AG10803 (cell line): Measurements from ENCODE around the gene CAAP1.
"Not testable (repeated sequence)": the region's sequence is repeated elsewhere in the genome, so short reads cannot be mapped to it uniquely, and the experiment has no call there.

Experiments
- DNase-seq: peaks from one replicate; pipeline ENCODE4 v3.0.0; 2010; ENCODE audit warnings: low read depth
- H3K4me3 ChIP-seq: 2 replicates; pipeline ENCODE4 v1.5.1; 2011; ENCODE audit warnings: mild to moderate bottlenecking, low read length, control low read depth
- TF ChIP-seq, protein P1 (sequence below): conservative IDR thresholded peaks from 2 replicates; pipeline ENCODE4 v1.5.1; 2011; ENCODE audit warnings: mild to moderate bottlenecking, low read length, control low read depth, inconsistent platforms

Gene CAAP1

DNA sequence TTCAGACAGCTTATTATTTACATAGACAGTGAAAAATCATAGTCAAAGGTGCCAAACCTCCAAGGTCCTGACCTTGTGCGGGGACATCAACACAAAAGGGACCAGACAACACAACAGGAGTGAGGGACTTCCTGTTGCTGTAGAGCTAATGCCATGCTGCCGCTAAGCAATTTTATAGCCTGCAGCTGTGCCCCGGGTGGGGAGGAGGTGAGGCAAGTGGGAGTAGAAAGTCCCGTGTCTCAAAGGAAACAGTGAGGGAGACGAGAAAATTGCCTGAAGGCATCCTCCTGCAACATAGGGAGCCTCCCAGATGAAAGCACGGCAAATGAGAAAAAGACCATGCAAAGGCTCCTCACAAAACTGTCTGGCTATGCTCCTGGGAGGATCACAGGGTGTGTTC, 58.8 kb downstream of the CAAP1 start:
- no peak overlapping the region for H3K4me3 ChIP-seq
- peak; percentile 16 for DNase-seq
- TF ChIP-seq, protein P1, sequence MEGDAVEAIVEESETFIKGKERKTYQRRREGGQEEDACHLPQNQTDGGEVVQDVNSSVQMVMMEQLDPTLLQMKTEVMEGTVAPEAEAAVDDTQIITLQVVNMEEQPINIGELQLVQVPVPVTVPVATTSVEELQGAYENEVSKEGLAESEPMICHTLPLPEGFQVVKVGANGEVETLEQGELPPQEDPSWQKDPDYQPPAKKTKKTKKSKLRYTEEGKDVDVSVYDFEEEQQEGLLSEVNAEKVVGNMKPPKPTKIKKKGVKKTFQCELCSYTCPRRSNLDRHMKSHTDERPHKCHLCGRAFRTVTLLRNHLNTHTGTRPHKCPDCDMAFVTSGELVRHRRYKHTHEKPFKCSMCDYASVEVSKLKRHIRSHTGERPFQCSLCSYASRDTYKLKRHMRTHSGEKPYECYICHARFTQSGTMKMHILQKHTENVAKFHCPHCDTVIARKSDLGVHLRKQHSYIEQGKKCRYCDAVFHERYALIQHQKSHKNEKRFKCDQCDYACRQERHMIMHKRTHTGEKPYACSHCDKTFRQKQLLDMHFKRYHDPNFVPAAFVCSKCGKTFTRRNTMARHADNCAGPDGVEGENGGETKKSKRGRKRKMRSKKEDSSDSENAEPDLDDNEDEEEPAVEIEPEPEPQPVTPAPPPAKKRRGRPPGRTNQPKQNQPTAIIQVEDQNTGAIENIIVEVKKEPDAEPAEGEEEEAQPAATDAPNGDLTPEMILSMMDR, result no peak

DNA sequence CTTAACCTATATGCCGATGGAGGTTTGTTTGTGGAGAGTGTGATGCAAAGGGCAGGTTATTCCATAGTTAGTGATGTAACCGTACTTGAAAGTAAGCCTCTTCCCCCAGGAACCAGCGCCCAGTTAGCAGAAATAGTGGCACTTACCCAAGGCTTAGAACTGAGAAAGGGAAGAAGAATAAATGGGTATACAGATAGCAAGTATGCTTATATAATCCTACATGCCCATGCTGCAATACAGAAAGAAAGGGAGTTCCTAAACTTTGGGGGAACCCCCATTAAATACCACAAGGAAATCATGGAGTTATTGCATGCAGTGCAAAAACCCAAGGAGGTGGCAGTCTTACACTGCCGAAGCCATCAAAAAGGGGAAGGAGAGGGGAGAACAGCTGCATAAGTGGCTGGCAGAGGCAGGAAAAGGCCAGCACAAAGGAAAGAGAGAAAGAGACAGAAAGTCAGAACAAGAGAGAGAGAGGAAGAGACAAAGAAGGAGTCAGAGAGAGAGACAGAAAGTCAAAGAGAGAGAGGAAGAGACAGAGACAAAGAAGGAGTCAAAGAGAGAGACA, 64.1 kb downstream of the CAAP1 start:
- not testable (repeated sequence) for H3K4me3 ChIP-seq, DNase-seq

DNA sequence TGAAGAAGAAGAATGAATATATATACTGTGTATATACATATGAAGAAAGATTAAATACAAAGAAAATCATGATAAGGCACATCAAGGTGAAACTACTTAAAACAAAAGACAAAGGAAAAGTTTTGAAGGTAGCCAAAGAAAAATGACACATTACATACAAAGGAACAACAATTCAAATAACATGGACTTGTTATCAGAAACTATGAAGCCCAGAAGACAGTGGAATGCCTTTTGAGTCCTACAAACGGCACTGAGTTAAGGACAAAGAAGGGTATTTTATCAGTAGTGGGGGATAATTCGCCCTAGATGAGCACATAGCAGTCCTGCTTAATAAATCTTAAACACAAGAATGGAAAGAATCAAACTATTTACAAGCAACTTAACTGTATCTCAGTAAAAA, 77.8 kb downstream of the CAAP1 start:
- H3K4me3 ChIP-seq, result no peak overlapping the region
- DNase-seq, result no peak
- TF ChIP-seq, protein P1, result no peak

DNA sequence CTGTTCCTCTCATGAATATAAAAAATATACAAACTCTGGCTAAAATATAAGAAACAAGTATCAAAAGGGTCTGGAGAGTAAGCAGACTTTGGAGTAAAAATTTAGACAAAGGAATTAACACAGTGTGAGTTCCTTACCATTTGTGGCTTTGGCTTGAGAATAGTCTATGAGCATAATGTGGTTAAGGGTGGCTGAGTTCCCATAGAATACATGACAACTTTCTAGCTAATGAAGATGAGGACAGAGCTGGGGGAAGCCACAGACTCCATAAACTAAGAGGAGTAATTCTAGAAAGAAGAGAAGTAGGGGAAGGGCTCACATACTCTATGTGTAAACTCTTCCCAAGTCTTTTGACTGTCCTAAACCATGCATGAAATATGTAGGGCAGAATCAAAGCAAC, 79.4 kb downstream of the CAAP1 start:
- TF ChIP-seq, protein P1, result no peak
- peak; percentile 5 for DNase-seq
- H3K4me3 ChIP-seq, result no peak overlapping the region

DNA sequence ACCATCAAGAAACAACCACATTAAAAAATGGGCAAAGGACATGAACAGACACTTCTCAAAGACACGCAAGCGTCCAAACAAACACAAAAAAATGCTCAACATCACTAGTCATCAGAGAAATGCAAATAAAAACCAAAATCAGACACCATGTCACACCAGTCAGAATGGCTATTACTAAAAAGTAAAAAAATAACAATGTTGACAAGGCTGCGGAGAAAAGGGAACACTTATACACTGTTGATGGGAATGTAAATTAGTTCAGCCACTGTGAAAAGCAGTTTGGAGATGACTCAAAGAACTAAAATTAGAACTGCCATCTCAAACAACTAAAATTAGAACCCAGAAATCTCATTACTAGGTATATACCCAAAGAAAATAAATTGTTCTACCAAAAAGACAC, 80.4 kb downstream of the CAAP1 start:
- TF ChIP-seq, protein P1, result no peak
- no peak for DNase-seq
- H3K4me3 ChIP-seq, result no peak overlapping the region

DNA sequence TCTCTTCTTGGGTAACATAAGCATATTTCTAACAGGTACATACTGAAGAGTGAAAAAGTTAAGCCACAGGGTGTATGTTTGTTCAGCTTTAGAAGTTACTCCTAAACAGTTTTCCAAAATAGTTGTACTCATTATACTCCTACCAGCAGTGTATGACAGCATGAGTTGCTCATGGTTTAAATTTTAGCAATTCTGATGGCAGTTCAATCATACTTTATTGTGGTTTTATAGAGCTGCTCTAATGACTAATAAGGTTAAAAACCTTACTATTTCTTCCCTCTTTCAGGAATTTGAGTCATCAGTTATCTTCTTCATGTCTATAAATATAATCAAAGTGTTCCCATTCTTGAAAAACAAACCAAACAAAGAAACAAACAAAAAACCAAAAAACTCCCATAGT, 81.5 kb downstream of the CAAP1 start:
- no peak overlapping the region for H3K4me3 ChIP-seq
- TF ChIP-seq, protein P1, result no peak
- DNase-seq, result no peak

DNA sequence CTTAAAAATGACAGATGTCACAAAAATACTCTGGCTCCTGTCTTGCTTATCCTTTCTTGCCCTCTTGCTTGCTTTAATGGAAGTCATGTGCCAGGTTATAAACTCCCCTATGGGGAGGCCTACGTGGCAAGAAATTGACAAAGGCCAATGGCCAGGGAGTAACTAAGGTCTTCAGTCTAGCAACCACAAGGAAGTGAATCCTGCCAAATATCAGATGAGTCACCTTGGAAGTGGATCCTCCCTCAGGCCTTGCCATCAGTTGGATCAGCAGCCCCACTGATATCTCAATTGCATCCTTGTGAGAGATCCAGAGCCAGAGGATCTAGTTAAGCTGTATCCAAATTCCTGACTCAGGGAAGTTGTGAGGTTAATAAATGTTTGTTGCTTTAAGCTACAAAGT, 82.8 kb downstream of the CAAP1 start:
- peak; percentile 71 for DNase-seq
- no peak overlapping the region for H3K4me3 ChIP-seq

More for the DNA sequence above, 82.8 kb downstream of the CAAP1 start:
- TF ChIP-seq, protein P1, result no peak
